AG04450 (cell line): ENCODE data around the gene C11orf54. TPM values are rescaled to one million over a fixed set of nuclear protein-coding genes. Genes with fewer than 3 reads are reported as not detected.

ENCODE experiments used
- CTCF ChIA-PET: fragments of 300-600, 350-600 bp; formaldehyde crosslinking; extraction: SDS; loops from one replicate; lab custom pipeline; 2022; ENCODE audit warnings: antibody characterized with exemption, inconsistent platforms; lab: Charles Lee
- POLR2A ChIA-PET: fragments of 350-600 bp; formaldehyde crosslinking; extraction: SDS; loops from one replicate; lab custom pipeline; 2021; ENCODE audit warnings: antibody characterized with exemption, inconsistent platforms; lab: Yijun Ruan, JAX
- DNase-seq: peaks from one replicate; pipeline ENCODE4 v3.0.0-alpha.2; 2011; ENCODE audit warnings: low read depth, low spot score
- H3K27ac ChIP-seq: one replicate; pipeline ENCODE4 v1.5.1; 2012; ENCODE audit warnings: low read depth, low read length, control low read depth
- H3K27me3 ChIP-seq: one replicate; pipeline ENCODE4 v1.6.0; 2012; ENCODE audit warnings: low read length; ENCODE audit not compliant: control insufficient read depth, insufficient read depth
- H3K4me3 ChIP-seq: 2 replicates; pipeline ENCODE4 v1.5.1; 2011; ENCODE audit warnings: mild to moderate bottlenecking, low read depth, low read length, control low read depth
- H3K9me3 ChIP-seq: 2 replicates; pipeline ENCODE4 v1.5.1; 2012; ENCODE audit warnings: low read length; ENCODE audit not compliant: control insufficient read depth, insufficient read depth
- polyA plus RNA-seq: library from polyadenylated mRNA; depleted of rRNA; stranded (reverse); fragments of >200 nt; gene quantifications from 2 replicates; pipeline ENCODE4 v1.2.3, GENCODE V29; 2011
- TF ChIP-seq, protein P1 (sequence below): IDR thresholded peaks from 2 replicates; pipeline ENCODE4 v1.5.1; 2011; ENCODE audit warnings: low read depth, low read length, control low read depth, inconsistent platforms

Gene C11orf54
- polyA plus RNA-seq, 1 experiment: 28.0 TPM

GRCh38 chr11:93704237-93704636 is 37.2 kb upstream of the C11orf54 start:
- Histone ChIP-seq H3K27me3 (no peaks in the 10 kb centered on the region), H3K4me3 (no peak overlapping the region), H3K9me3 (no peaks in the 10 kb centered on the region), H3K27ac (no peak overlapping the region)
- POLR2A ChIA-PET: no interaction called here
- DNase-seq: no peak
- TF ChIP-seq, protein P1, sequence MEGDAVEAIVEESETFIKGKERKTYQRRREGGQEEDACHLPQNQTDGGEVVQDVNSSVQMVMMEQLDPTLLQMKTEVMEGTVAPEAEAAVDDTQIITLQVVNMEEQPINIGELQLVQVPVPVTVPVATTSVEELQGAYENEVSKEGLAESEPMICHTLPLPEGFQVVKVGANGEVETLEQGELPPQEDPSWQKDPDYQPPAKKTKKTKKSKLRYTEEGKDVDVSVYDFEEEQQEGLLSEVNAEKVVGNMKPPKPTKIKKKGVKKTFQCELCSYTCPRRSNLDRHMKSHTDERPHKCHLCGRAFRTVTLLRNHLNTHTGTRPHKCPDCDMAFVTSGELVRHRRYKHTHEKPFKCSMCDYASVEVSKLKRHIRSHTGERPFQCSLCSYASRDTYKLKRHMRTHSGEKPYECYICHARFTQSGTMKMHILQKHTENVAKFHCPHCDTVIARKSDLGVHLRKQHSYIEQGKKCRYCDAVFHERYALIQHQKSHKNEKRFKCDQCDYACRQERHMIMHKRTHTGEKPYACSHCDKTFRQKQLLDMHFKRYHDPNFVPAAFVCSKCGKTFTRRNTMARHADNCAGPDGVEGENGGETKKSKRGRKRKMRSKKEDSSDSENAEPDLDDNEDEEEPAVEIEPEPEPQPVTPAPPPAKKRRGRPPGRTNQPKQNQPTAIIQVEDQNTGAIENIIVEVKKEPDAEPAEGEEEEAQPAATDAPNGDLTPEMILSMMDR: 0 out of 2 replicates have a peak, but pooled peaks have one; percentile 4
- CTCF ChIA-PET: interaction anchor here (0.6 kb wide), 1 partner anchor 1250 kb away, joined by 3 read pairs; no protein-coding TSS in a partner anchor

DNA sequence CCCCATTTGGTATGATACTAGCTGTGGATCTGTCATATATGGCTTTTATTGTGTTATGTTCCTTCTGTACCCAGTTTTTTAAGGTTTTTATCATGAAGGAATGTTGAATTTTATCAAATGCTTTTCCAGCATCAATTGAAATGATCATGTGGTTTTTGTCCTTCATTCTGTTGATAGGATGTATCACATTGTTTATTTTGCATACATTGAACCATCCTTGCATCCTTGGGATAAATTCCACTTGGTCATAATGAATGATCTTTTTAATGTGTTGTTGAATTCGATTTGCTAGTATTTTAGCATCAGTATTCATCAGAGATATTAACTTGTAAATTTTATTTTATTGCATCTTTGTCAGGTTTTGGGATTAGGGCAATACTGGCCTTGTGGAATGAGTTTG is 31.2 kb upstream of the C11orf54 start:
- no peak for DNase-seq
- TF ChIP-seq, protein P1: no peak
- no peaks in the 10 kb centered on the region for H3K9me3 ChIP-seq
- H3K4me3 ChIP-seq: no peak overlapping the region
- no peak overlapping the region for H3K27ac ChIP-seq
- H3K27me3 ChIP-seq: no peaks in the 10 kb centered on the region
- CTCF ChIA-PET: no interaction called here
- POLR2A ChIA-PET: interaction anchor here (0.6 kb wide), 1 partner anchor 30 kb away, joined by 14 read pairs; no protein-coding TSS in a partner anchor

DNA sequence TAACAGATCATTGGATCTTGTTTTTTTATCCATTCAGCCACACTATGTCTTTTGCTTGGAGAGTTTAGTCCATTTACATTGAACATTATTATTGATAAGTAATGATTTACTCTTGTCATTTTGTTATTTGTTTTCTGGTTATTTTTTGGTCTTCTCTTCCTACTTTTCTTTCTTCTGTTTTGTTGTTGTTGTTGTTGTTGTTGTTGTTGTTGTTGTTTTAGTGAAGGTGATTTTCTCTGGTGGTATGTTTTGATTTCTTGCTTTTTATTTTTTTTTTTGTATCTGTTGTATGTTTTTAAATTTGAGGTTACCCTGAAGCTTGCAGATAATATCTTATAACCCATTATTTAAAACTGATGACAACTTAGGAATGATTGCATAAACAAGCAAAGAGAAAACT is 28.8 kb upstream of the C11orf54 start:
- Histone ChIP-seq H3K27ac (no peak overlapping the region), H3K9me3 (no peaks in the 10 kb centered on the region), H3K4me3 (no peak overlapping the region), H3K27me3 (no peaks in the 10 kb centered on the region)
- TF ChIP-seq, protein P1: no peak
- ChIA-PET CTCF (no interaction called here), POLR2A (interaction anchor here (0.6 kb wide), 1 partner anchor 28 kb away, joined by 3 read pairs; no protein-coding TSS in a partner anchor)
- DNase-seq: no peak

DNA sequence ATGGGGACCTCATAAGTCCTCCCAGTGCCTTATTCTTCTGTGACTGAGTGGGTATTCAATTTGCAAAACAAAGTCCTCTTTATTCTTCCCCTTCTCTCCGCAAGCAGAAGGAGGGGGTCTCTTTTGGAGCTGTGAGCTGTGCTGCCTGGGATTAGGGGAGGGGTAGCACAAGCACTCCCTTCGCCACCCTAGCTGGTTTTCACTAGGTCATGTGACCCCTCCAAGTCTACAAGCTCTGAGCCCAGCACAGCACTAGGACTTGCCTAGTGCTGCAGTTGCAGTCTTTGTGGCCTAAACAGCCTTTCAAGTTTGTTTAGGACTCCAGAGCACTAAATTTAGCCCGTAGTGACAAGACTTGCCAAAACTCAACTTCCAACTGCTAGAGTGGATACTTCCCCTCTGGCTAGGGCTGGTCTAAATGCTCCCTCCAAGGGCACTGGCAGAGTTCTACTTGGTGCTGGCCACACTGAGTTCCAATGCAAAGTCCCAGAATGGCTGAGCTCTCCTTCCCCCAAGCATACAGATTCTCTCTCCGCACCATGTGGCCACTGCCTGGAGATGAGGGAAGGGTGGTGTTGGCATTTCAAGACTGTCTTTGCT is 25.6 kb upstream of the C11orf54 start:
- no peaks in the 10 kb centered on the region for H3K27me3 ChIP-seq
- ChIA-PET POLR2A (no interaction called here), CTCF (no interaction called here)
- no peak overlapping the region for H3K27ac ChIP-seq
- no peak for DNase-seq
- no peaks in the 10 kb centered on the region for H3K9me3 ChIP-seq
- TF ChIP-seq, protein P1: no peak
- no peak overlapping the region for H3K4me3 ChIP-seq

GRCh38 chr11:93717501-93717900 is 24.0 kb upstream of the C11orf54 start:
- no peak overlapping the region for H3K4me3 ChIP-seq
- H3K27me3 ChIP-seq: no peaks in the 10 kb centered on the region
- TF ChIP-seq, protein P1: no peak
- DNase-seq: no peak
- CTCF ChIA-PET: no interaction called here
- POLR2A ChIA-PET: interaction anchor here (1.0 kb wide), 1 partner anchor 14 kb away, joined by 4 read pairs; no protein-coding TSS in a partner anchor
- H3K9me3 ChIP-seq: no peaks in the 10 kb centered on the region
- H3K27ac ChIP-seq: no peak overlapping the region
